T-helper 2 cell treated with Interferon-gamma antibody and Interleukin-4, amounts not matched to agents 5 μg/mL and 100 μg/mL, for 36 hours (primary cell): ENCODE measurements around the gene NSD2.
"Not testable (repeated sequence)": the region's sequence is repeated elsewhere in the genome, so short reads cannot be mapped to it uniquely, and the experiment has no call there.

Experiments
- DNase-seq: peaks from one replicate; pipeline ENCODE4 v3.0.0; 2021; ENCODE audit warnings: low spot score
- H3K27ac Mint-ChIP-seq: one replicate; pipeline ENCODE4 v1.8.0; 2021; ENCODE audit warnings: mild to moderate bottlenecking, mixed read lengths
- H3K27me3 Mint-ChIP-seq: one replicate; pipeline ENCODE4 v1.8.0; 2021; ENCODE audit warnings: low read depth, mixed read lengths
- H3K36me3 Mint-ChIP-seq: one replicate; pipeline ENCODE4 v1.8.0; 2021; ENCODE audit warnings: low read depth, mixed read lengths
- H3K4me1 Mint-ChIP-seq: one replicate; pipeline ENCODE4 v1.8.0; 2021; ENCODE audit warnings: low read depth, mixed read lengths
- H3K4me3 Mint-ChIP-seq: one replicate; pipeline ENCODE4 v1.8.0; 2022; ENCODE audit warnings: mild to moderate bottlenecking, moderate library complexity, mixed read lengths
- H3K9me3 Mint-ChIP-seq: one replicate; pipeline ENCODE4 v1.8.0; 2021; ENCODE audit warnings: mixed read lengths

Gene NSD2

DNA sequence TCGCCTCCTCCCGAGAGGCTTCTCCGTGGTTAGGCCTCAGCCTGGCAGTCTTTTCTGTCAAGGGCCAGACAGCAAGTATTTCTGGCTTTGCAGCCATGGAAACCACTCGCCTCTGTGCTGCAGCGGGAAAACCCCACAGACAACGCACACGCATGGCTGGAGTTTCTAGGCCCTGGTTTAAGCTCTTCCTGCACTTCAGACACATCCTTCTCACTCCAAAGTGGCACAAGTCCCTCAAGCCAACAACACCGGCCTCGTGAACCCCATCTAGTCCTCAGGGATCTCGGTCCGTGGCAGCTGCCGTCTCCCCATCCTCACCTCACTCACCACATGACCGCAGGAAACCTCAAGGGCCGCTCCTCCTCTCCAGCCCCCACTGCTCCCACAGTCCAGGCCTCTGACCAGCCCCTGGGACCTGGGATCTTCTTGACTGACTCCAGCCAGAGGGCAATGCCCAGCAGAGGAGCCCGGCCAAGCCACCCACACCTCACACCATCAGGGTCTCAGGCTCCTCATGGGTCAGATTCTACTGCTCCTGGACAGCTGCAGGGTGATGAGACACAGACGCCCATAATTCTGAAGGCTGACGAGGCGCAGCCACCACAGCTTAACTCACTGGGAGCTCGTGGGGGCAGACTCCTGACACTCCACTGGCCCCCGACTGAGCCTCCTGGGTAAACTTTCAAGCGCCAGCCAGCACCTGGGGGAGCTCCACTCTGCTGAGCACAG is 37.0 kb upstream of the NSD2 start:
- no peak for DNase-seq
- H3K4me1 Mint-ChIP-seq: peaks cover 17% of the 10 kb centered on the region
- no peak overlapping the region for H3K4me3 Mint-ChIP-seq
- no peak overlapping the region for H3K27ac Mint-ChIP-seq
- H3K9me3 Mint-ChIP-seq: no peaks in the 10 kb centered on the region
- no peaks in the 10 kb centered on the region for H3K27me3 Mint-ChIP-seq
- H3K36me3 Mint-ChIP-seq: peaks cover 47% of the 10 kb centered on the region

DNA sequence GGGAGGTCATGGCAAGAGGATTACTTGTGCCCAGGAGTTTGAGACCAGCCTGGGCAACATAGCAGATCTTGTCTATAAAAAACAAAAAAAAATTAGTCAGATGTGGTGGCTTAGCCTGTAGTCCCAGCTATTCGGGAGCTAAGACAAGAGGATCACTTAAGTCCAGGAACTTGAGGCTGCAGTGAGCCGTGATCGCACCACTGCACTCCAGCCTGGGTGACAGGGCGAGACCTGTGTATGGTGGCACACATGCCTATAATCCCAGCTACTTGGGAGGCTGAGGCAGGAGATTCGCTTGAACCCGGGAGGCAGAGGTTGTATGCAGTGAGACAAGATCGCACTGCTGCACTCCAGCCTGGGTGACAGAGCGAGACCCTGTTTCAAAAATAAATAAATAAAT is 35.4 kb upstream of the NSD2 start:
- not testable (repeated sequence) for H3K9me3 Mint-ChIP-seq, H3K27me3 Mint-ChIP-seq, DNase-seq, H3K4me3 Mint-ChIP-seq, H3K27ac Mint-ChIP-seq
- Mint-ChIP-seq H3K36me3 (peaks cover 36% of the 10 kb centered on the region), H3K4me1 (peaks cover 12% of the 10 kb centered on the region)

DNA sequence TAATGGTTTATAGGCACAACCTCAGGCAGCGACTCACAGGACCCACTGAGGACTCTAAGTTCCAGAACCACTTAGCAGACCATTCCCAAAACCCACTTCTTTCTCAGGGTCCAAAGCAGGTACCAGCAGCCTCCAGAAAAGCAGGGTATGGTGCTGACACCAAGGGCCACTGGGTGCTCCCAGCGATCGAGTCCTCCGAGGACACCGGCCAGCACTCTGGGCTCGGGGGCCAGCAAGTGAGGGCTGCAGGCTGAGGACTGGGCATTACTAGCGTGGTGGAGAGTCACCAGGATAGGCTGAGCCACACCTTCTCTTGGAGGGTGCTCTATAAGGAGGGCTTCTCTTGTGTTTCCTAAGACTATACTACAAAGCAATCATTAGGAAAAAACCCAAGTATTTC is 34.5 kb upstream of the NSD2 start:
- no peak for DNase-seq
- Mint-ChIP-seq H3K4me3 (no peak overlapping the region), H3K27ac (no peak overlapping the region), H3K4me1 (peaks cover 13% of the 10 kb centered on the region), H3K27me3 (no peaks in the 10 kb centered on the region), H3K36me3 (peaks cover 38% of the 10 kb centered on the region), H3K9me3 (no peaks in the 10 kb centered on the region)

DNA sequence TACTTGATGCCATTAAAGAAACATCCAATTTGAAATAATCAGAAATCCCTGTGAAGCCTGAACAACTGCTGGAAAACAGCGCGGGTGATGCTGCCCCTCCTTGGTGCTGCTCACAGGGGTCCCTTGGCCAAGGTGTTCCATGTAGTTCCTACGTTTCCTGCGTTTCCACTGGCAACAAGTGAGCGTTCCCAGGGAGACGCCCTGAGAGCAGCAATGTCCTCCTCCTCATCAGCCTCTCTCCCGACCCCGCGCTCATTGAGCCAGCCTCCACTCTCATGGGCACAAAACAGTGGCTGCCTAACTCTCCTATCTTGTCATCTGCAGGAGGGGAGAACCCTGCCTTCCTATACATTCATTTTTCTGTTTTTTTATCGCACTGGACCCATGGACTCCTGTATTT is 34.1 kb upstream of the NSD2 start:
- Mint-ChIP-seq H3K27me3 (no peaks in the 10 kb centered on the region), H3K4me3 (no peak overlapping the region)

DNA sequence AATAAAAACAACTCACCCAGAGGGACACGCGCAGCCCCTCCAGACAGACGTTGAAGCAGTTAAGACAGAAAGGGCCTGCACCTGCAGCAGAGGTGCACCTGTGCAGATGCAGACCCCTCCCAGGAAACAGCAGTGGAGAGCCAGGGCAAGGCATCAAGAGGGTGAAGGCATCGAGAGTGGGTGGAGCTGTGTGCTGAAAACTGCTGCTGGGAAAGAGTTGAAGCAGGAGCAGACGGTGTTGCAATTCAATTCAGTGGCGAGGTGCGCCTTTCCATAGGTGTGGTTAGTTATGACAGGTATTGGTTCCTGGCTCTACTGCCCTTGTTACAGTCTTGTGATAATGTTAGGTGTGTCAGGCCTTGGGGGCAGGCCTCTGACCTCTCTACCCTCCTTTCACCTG is 31.9 kb upstream of the NSD2 start:
- peaks cover 16% of the 10 kb centered on the region for H3K4me1 Mint-ChIP-seq
- H3K36me3 Mint-ChIP-seq: peaks cover 35% of the 10 kb centered on the region

More for the DNA sequence above, 34.1 kb upstream of the NSD2 start:
- no peak for DNase-seq
- H3K27ac Mint-ChIP-seq: no peak overlapping the region
- peaks cover 14% of the 10 kb centered on the region for H3K4me1 Mint-ChIP-seq
- no peaks in the 10 kb centered on the region for H3K9me3 Mint-ChIP-seq
- peaks cover 36% of the 10 kb centered on the region for H3K36me3 Mint-ChIP-seq

DNA sequence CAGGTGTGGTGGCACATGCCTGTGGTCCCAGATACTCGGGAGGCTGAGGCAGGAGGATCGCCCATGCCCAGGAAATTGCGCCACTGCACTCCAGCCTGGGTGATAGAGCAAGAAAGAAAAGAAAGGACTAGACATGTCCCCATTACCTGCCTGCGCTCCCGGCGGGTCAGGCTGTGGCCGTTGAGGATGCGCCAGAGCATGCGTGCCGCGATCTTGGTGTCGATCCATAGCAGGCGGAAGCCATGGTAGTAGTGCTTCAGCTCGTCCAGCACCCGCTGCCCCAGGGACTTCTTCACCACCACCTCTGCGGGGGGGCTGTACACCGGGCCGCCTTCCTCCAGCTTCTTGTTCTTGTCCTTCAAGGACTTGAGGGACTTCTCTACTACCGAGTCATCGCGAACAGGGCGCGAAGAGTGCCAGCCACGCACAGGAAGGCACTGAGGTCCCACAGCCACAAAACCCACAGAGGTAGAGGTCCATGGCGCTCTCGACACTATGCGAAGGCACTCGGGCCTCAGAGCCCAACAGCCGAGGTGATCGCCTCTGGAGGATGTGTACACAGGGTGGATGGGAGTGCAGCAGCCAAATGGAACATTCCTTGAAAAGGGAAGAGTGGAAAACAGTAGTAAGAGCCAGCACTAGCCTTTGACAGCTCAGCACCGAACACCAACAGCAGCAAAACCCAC is 29.8 kb upstream of the NSD2 start:
- no peak overlapping the region for H3K4me3 Mint-ChIP-seq
- no peaks in the 10 kb centered on the region for H3K27me3 Mint-ChIP-seq
- no peaks in the 10 kb centered on the region for H3K9me3 Mint-ChIP-seq
- peaks cover 24% of the 10 kb centered on the region for H3K36me3 Mint-ChIP-seq
- peaks cover 13% of the 10 kb centered on the region for H3K4me1 Mint-ChIP-seq
- no peak for DNase-seq
- no peak overlapping the region for H3K27ac Mint-ChIP-seq

More for the DNA sequence above, 31.9 kb upstream of the NSD2 start:
- H3K27me3 Mint-ChIP-seq: no peaks in the 10 kb centered on the region
- no peak overlapping the region for H3K4me3 Mint-ChIP-seq
- no peak overlapping the region for H3K27ac Mint-ChIP-seq
- no peak for DNase-seq
- no peaks in the 10 kb centered on the region for H3K9me3 Mint-ChIP-seq

DNA sequence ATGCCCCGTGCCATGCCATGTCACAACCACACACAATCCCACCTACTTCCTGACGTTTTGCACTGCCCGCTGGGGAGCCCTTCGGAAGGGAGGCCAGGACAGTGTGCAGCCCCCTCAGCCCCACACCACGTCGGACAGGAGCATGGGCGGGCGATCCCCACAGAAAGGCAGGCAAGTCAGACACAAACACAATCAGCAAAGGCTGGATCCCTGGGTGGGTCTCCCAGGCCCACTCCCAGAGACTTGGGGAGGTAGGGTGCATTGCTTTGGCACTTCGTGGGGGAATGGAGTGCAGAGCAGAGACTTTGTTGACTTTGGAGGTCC is 29.3 kb upstream of the NSD2 start:
- no peak for DNase-seq
- H3K27me3 Mint-ChIP-seq: no peaks in the 10 kb centered on the region
- H3K36me3 Mint-ChIP-seq: peaks cover 27% of the 10 kb centered on the region
- no peaks in the 10 kb centered on the region for H3K9me3 Mint-ChIP-seq
- H3K4me1 Mint-ChIP-seq: peaks cover 13% of the 10 kb centered on the region
- H3K27ac Mint-ChIP-seq: no peak overlapping the region
- H3K4me3 Mint-ChIP-seq: no peak overlapping the region

DNA sequence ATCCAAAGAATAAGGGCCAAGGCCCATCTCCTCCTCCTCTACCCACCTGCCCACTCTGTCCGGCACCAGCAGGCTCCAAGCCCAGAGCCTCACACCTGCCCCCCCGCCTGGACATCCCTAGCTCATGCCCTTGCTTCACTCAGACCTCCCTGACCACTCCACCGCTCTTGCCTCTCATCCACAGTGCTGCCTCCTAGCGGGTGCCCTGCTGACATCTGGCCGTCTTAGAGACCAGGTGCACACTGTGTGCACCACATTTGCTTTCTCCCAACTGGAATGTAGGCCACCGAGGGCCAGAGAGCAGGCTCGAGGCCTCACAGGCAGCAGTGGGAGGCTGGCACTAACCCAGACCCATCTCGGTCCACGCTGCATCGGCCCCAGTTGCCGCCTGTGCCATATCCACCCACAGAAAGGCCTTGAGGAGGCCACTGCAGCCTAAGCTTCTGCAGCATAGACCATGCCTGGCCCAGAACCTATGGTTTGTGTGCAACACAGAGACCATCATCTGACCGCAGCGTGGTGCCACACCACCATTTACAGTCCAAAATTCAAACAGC is 28.8 kb upstream of the NSD2 start:
- H3K9me3 Mint-ChIP-seq: no peaks in the 10 kb centered on the region
- peak overlapping the region; percentile 69 for H3K27ac Mint-ChIP-seq
- peaks cover 28% of the 10 kb centered on the region for H3K36me3 Mint-ChIP-seq
- H3K4me3 Mint-ChIP-seq: no peak overlapping the region
- no peak for DNase-seq
- H3K27me3 Mint-ChIP-seq: no peaks in the 10 kb centered on the region
- peaks cover 13% of the 10 kb centered on the region for H3K4me1 Mint-ChIP-seq

DNA sequence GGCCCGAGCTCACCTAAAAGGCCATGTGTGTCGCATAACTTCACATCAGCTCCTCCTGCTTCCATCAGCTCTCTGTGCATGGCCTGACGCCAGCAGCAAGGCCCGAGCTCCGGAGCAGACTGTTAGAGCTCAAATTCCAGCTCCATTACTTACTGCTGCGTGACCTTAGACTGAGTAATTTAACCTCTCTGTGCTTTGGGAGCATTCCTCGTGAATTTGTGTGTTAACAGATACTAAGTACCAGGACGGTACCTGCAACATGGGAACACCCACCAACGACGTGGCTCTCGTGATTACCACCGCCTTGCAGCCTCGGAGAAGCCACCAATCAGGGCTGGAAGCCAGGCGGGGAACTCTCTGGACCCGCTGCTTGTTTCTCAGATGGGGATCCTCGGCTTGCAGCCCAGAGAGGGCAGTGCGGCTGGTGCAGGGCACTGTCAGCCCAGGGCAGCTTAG is 28.2 kb upstream of the NSD2 start:
- H3K4me3 Mint-ChIP-seq: no peak overlapping the region
- H3K27me3 Mint-ChIP-seq: no peaks in the 10 kb centered on the region
- peaks cover 28% of the 10 kb centered on the region for H3K36me3 Mint-ChIP-seq
- DNase-seq: no peak
- H3K27ac Mint-ChIP-seq: no peak overlapping the region
- peaks cover 13% of the 10 kb centered on the region for H3K4me1 Mint-ChIP-seq
- no peaks in the 10 kb centered on the region for H3K9me3 Mint-ChIP-seq

DNA sequence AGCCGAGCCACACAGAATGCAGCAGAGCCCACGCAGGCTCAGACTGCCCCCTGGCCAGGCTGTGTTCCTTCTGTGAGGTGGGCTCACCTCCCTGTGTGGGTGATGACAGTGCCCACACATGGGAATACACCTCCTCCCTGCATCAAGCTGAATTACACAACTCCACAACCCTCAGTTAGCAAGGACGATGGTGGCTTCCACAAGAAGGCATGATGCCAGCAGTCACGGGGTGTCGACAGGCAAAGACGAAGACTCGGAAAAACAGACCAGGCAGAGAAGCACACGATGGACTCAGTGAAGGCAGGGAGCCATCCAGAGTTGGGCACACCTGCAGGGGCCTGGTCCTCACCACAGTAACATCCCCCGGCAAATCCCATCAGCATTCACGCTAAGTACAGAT is 27.3 kb upstream of the NSD2 start:
- Mint-ChIP-seq H3K27ac (no peak overlapping the region), H3K9me3 (no peaks in the 10 kb centered on the region), H3K27me3 (no peaks in the 10 kb centered on the region), H3K4me3 (no peak overlapping the region), H3K4me1 (peaks cover 13% of the 10 kb centered on the region), H3K36me3 (peaks cover 28% of the 10 kb centered on the region)
- DNase-seq: no peak

DNA sequence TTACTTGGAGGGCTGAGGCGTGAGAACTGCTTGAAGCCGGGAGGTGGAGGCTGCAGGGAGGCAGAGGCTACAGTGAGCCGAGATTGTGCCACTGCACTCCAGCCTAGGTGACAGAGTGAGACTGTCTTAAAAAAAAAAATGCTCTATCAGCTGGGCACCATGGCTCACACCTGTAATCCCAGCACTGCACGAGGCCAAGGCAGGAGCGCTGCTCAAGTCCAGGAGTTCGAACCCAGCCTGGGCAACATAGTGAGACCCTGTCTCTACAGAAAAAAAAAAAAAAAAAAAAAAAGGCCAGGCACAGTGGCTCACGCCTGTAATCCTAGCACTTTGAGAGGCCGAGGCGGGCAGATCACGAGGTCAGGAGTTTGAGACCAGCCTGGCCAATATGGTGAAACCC is 26.6 kb upstream of the NSD2 start:
- H3K27me3 Mint-ChIP-seq, H3K27ac Mint-ChIP-seq, H3K9me3 Mint-ChIP-seq, H3K4me3 Mint-ChIP-seq, DNase-seq: not testable (repeated sequence)
- H3K4me1 Mint-ChIP-seq: peaks cover 13% of the 10 kb centered on the region
- H3K36me3 Mint-ChIP-seq: peaks cover 27% of the 10 kb centered on the region

DNA sequence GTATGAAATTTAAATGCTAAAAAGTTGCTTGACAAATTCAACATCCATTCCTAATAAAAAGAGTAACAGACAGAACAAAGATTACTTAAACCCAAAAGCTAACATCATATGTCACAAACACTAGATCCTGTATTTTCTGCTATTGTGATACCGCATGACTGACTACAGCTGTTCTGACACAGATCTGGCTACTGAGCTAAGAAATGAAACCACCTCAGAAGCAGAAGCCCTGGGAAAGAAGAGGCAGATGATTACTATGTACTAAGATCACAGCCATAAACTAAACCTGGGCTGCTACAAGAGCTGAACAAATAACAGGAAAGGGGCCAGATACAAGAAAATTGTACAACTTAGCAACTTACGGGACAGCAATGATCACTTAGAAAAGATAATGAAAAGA is 24.6 kb upstream of the NSD2 start:
- H3K27ac Mint-ChIP-seq: no peak overlapping the region
- H3K4me1 Mint-ChIP-seq: peaks cover 6% of the 10 kb centered on the region
- H3K36me3 Mint-ChIP-seq: peaks cover 21% of the 10 kb centered on the region
- H3K9me3 Mint-ChIP-seq: no peaks in the 10 kb centered on the region
- DNase-seq: no peak
- H3K4me3 Mint-ChIP-seq: no peak overlapping the region
- H3K27me3 Mint-ChIP-seq: no peaks in the 10 kb centered on the region

DNA sequence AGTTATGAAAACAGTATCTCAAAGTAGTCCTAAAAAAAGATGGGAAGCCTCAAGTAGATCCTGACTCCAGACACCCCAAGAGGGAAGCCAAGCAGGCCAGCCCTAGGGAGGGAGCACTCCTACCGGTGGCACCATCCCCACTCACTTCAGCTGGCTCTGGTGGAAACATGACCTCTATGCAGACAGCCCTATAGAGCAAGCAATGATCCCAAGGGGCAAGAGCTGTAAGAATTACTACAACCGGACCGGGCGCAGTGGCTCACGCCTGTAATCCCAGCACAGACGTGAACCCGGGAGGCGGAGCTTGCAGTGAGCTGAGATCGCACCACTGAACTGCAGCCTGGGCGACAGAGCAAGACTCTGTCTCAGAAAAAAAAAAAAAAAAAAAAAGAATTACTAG is 20.9 kb upstream of the NSD2 start:
- Mint-ChIP-seq H3K4me1 (peaks cover 21% of the 10 kb centered on the region), H3K4me3 (no peak overlapping the region), H3K27ac (no peak overlapping the region), H3K9me3 (no peaks in the 10 kb centered on the region), H3K27me3 (no peaks in the 10 kb centered on the region), H3K36me3 (peaks cover 18% of the 10 kb centered on the region)
- no peak for DNase-seq

DNA sequence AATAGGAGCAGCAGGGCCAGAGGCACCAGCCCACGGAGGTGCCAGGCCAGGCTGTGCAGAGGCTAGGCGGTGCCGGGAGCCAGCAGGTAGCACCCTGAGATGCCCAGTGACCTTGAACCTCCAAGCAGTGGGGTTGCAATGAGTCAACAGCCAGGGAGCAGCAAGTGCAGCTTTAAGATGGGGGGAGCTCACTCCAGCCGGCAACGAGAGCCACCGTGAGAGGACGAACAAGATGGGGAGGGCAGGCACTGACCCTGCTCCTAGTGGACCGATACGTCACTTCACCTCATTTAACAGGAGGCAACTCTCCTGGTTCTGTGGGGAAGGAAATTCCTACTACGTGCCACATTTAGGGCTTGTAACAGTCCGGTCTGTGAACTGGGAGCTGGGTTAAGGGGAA is 20.0 kb upstream of the NSD2 start:
- Mint-ChIP-seq H3K9me3 (no peaks in the 10 kb centered on the region), H3K27ac (no peak overlapping the region), H3K4me1 (peaks cover 21% of the 10 kb centered on the region), H3K27me3 (no peaks in the 10 kb centered on the region), H3K36me3 (peaks cover 16% of the 10 kb centered on the region), H3K4me3 (no peak overlapping the region)
- DNase-seq: no peak
